ENCODE results near the gene RBM39. TPM values are rescaled to one million over a fixed set of nuclear protein-coding genes. Genes with fewer than 3 reads are reported as not detected.
"Not testable (repeated sequence)": the region's sequence is repeated elsewhere in the genome, so short reads cannot be mapped to it uniquely, and the experiment has no call there.

RBM39 gene
- polyA plus RNA-seq, 1 of the 3 experiments (the other 2 are of a cell fraction) = 68.4 TPM

DNA sequence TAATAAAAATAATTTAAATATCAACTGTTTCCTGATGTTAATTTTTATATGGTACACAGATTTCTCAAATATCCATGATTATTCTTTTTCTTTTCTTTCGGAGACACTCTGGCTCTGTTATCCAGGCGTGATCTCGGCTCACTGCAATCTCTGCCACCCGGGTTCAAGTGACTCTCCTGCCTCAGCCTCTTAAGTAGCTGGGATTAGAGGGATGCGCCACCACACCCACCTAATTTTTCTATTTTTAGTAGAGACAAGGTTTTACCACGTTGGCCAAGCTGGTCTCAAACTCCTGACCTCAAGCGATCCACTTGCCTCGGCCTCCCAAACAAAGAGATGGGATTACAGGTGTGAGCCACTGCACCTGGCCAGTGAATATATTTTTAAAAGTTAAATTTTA is 22.3 kb downstream of the RBM39 start (continued):
- TF ChIP-seq, protein P1, sequence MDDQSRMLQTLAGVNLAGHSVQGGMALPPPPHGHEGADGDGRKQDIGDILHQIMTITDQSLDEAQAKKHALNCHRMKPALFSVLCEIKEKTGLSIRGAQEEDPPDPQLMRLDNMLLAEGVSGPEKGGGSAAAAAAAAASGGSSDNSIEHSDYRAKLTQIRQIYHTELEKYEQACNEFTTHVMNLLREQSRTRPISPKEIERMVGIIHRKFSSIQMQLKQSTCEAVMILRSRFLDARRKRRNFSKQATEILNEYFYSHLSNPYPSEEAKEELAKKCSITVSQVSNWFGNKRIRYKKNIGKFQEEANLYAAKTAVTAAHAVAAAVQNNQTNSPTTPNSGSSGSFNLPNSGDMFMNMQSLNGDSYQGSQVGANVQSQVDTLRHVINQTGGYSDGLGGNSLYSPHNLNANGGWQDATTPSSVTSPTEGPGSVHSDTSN (IDR thresholded peaks at IDR 0.05) = no peak
- no peak for TF ChIP-seq RAD21 (IDR thresholded peaks at IDR 0.05; ENCODE audit: low read length)
- no peak for TF ChIP-seq MXI1 (IDR thresholded peaks at IDR 0.05; ENCODE audit: low read depth, low read length)

DNA sequence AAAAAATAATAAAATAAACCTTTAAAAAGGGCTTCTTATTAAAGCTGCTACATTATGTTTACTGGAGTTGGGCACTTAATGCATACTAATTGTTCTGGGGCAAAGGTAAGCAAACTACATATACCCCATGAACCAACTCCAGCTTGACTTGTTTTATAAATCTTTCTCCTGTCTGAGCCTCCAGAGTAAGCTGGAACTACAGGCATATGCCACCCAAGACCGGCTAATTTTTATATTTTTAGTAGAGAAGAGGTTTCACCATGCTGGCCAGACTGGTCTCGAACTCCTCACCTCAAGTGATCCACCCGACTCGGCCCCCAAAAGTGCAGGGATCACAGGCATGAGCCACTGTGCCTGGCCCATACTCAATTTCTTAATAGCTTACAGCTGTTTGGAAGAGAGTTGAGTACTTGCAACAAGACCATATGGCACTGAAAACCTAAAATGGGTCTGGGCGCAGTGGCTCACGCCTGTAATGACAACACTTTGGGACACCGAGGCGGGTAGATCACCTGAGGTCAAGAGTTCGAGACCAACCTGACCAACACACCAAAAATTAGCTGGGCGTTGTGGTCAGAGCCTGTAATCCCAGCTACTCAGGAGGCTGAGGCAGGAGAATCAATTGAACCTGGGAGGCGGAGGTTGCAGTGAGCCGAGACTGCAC is 23.0 kb downstream of the RBM39 start:
- H2AFZ ChIP-seq (ENCODE audit: low read depth) = no peak overlapping the region
- H3K36me3 ChIP-seq (replicated peaks in 1 of 2; ENCODE audit: control insufficient read depth in 1 of 2, insufficient read depth in 2 of 2, low read length in 1 of 2) = peaks cover 83 to 92% of the 10 kb centered on the region in 2 experiments
- no peak overlapping the region for H3K4me3 ChIP-seq (ENCODE audit: low read depth in 2 of 2, low read length in 1 of 2)
- DNase-seq = no peak
- H4K20me1 ChIP-seq (ENCODE audit: insufficient read depth) = peaks cover 90% of the 10 kb centered on the region
- peaks cover 99% of the 10 kb centered on the region for H3K79me2 ChIP-seq (ENCODE audit: insufficient read depth)
- POLR2A ChIA-PET = interaction anchor here (1.8 kb wide), 1 partner anchor 23 kb away, joined by 9 read pairs; the partner anchor contains the start of gene RBM39
- H3K27me3 ChIP-seq (ENCODE audit: insufficient read depth) = no peaks in the 10 kb centered on the region
- H3K4me1 ChIP-seq (ENCODE audit: control insufficient read depth in 1 of 2, insufficient read depth in 2 of 2, low read depth in 1 of 2, low read length in 1 of 2) = no peaks in the 10 kb centered on the region
- H3K9me2 ChIP-seq = no peaks in the 10 kb centered on the region
- H3F3A ChIP-seq (replicated peaks; ENCODE audit: insufficient read depth) = peaks cover 62% of the 10 kb centered on the region
- no peak for TF ChIP-seq CHD2 (IDR thresholded peaks at IDR 0.05; ENCODE audit: low read length, partially characterized antibody)
- no peak for TF ChIP-seq GATA2 (CRISPR knock-in tag; IDR thresholded peaks at IDR 0.05)
- 0 out of 2 replicates have a peak, but pooled peaks have one; percentile 20 for TF ChIP-seq TCF12 (IDR thresholded peaks at IDR 0.05)
- H3K4me2 ChIP-seq = no peak overlapping the region
- no peaks in the 10 kb centered on the region for H3K9me3 ChIP-seq
- WGBS (ENCODE audit: low lambda C conversion rate) = 97% methylated on average over 12 of the region's 12 CpGs
- no peak overlapping the region for H3K9ac ChIP-seq
- no peak overlapping the region for H3K27ac ChIP-seq (ENCODE audit: low read depth in 2 of 2, low read length in 1 of 2)
- CTCF ChIA-PET = interaction anchor here (1.0 to 3.3 kb wide), 4 partner anchors 13 to 255 kb away, joined by 3 to 12 read pairs (median 4); partner anchors contain the start of gene ROMO1

DNA sequence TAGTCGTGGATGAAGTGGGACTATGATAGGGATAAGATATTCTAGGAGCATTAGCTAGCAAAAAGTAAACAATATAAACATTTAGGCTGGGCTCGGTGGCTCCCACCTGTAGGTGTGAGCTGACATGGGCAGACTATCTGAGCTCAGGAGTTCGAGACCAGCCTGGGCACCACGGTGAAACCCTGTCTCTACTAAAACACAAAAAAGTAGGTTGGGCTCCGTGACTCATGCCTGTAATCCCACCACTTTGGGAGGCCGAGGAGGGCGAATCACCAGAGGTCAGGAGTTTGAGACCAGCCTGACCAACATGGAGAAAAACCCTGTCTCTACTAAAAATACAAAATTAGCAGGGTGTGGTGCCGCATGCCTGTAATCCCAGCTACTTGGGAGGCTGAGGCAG is 23.7 kb downstream of the RBM39 start:
- H3K4me2 ChIP-seq; H3K27me3 ChIP-seq (ENCODE audit: insufficient read depth); H2AFZ ChIP-seq (ENCODE audit: low read depth); H3K9me2 ChIP-seq; H3K4me3 ChIP-seq (ENCODE audit: low read depth in 2 of 2, low read length in 1 of 2); DNase-seq; H3K4me1 ChIP-seq (ENCODE audit: control insufficient read depth in 1 of 2, insufficient read depth in 2 of 2, low read depth in 1 of 2, low read length in 1 of 2); H3K9ac ChIP-seq; H3K9me3 ChIP-seq; POLR2A ChIA-PET: not testable (repeated sequence)
- H3K36me3 ChIP-seq (replicated peaks in 1 of 2; ENCODE audit: control insufficient read depth in 1 of 2, insufficient read depth in 2 of 2, low read length in 1 of 2) = peaks cover 82 to 94% of the 10 kb centered on the region in 2 experiments
- 0 out of 4 replicates have a peak overlapping the region, but pooled peaks of 1 of the 2 experiments have one; percentile 5 for H3K27ac ChIP-seq (ENCODE audit: low read depth in 2 of 2, low read length in 1 of 2)
- CTCF ChIA-PET = interaction anchor here (1.0 to 3.3 kb wide), 3 partner anchors 12 to 254 kb away, joined by 3 to 12 read pairs (median 4); partner anchors contain the start of gene ROMO1
- H3K79me2 ChIP-seq (ENCODE audit: insufficient read depth) = peaks cover 99% of the 10 kb centered on the region
- peaks cover 67% of the 10 kb centered on the region for H3F3A ChIP-seq (replicated peaks; ENCODE audit: insufficient read depth)
- 89% methylated on average over 8 of the region's 8 CpGs for WGBS (ENCODE audit: low lambda C conversion rate)
- peaks cover 90% of the 10 kb centered on the region for H4K20me1 ChIP-seq (ENCODE audit: insufficient read depth)

DNA sequence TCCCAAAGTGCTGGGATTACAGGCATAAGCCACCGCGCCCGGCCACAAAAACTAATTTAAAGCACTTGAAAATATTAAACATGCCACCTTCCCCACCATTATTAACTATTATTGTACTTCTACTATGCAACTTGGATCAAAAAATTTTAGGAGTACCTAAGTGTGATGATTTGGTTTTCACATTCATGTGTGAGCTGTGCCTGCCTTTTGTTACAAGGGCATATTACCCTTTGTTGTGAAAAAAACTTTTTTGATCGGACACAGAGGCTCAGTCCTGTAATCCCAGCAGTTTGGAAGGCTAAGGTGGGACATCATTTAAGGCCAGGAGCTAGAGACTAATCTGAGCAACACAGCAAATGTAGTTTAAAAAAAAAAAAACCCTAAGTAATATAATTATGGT is 25.7 kb downstream of the RBM39 start:
- CTCF ChIA-PET = no interaction called here
- TF ChIP-seq TCF12 (IDR thresholded peaks at IDR 0.05) (no peak), GABPA (IDR thresholded peaks at IDR 0.05; ENCODE audit: low read depth) (no peak), POLR2AphosphoS5 (IDR thresholded peaks at IDR 0.05; ENCODE audit: low read depth, low read length) (no peak), SIN3A (IDR thresholded peaks at IDR 0.05; ENCODE audit: borderline replicate concordance, low read depth, low read length) (no peak), FOXM1 (IDR thresholded peaks at IDR 0.05; ENCODE audit: low read depth) (no peak), MEF2A (IDR thresholded peaks at IDR 0.05; ENCODE audit: borderline replicate concordance, low read depth) (no peak)
- TF ChIP-seq, protein P2, sequence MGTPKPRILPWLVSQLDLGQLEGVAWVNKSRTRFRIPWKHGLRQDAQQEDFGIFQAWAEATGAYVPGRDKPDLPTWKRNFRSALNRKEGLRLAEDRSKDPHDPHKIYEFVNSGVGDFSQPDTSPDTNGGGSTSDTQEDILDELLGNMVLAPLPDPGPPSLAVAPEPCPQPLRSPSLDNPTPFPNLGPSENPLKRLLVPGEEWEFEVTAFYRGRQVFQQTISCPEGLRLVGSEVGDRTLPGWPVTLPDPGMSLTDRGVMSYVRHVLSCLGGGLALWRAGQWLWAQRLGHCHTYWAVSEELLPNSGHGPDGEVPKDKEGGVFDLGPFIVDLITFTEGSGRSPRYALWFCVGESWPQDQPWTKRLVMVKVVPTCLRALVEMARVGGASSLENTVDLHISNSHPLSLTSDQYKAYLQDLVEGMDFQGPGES (IDR thresholded peaks at IDR 0.05; ENCODE audit: low read depth, low read length) = no peak
- TF ChIP-seq, protein P3, sequence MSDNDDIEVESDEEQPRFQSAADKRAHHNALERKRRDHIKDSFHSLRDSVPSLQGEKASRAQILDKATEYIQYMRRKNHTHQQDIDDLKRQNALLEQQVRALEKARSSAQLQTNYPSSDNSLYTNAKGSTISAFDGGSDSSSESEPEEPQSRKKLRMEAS (IDR thresholded peaks at IDR 0.05; ENCODE audit: low read depth) = no peak

More for the DNA sequence above, 25.7 kb downstream of the RBM39 start:
- Histone ChIP-seq H4K20me1 (ENCODE audit: insufficient read depth) (peaks cover 87% of the 10 kb centered on the region), H3K36me3 (replicated peaks in 1 of 2; ENCODE audit: control insufficient read depth in 1 of 2, insufficient read depth in 2 of 2, low read length in 1 of 2) (peaks cover 85 to 98% of the 10 kb centered on the region in 2 experiments), H3K27me3 (ENCODE audit: insufficient read depth) (no peaks in the 10 kb centered on the region), H3F3A (replicated peaks; ENCODE audit: insufficient read depth) (peaks cover 76% of the 10 kb centered on the region), H3K9ac (no peak overlapping the region), H3K27ac (ENCODE audit: low read depth in 2 of 2, low read length in 1 of 2) (peak overlapping the region in 1 of 2 experiments; percentile 6; a peak in 1 of 4 replicates), H3K4me1 (ENCODE audit: control insufficient read depth in 1 of 2, insufficient read depth in 2 of 2, low read depth in 1 of 2, low read length in 1 of 2) (no peaks in the 10 kb centered on the region; a peak in 1 of 4 replicates), H3K4me3 (ENCODE audit: low read depth in 2 of 2, low read length in 1 of 2) (no peak overlapping the region), H3K9me2 (no peaks in the 10 kb centered on the region), H2AFZ (ENCODE audit: low read depth) (no peak overlapping the region), H3K4me2 (no peak overlapping the region), H3K79me2 (ENCODE audit: insufficient read depth) (peaks cover 97% of the 10 kb centered on the region), H3K9me3 (no peaks in the 10 kb centered on the region)
- 96% methylated on average over 4 of the region's 4 CpGs for WGBS (ENCODE audit: low lambda C conversion rate)
- no peak for DNase-seq
- POLR2A ChIA-PET = interaction anchor here (0.6 kb wide), 1 partner anchor 19 kb away, joined by 4 read pairs; no protein-coding TSS in a partner anchor

All from SK-N-SH (cell line).